DMS53 treated with DMSO at 0.1 percent for 48 hours (cell line): ENCODE data around the gene PLCG2.
"Not testable (repeated sequence)": the region's sequence is repeated elsewhere in the genome, so short reads cannot be mapped to it uniquely, and the experiment has no call there.

Experiments used
- DNase-seq: peaks from one replicate; lab custom pipeline; 2025; ENCODE audit not compliant: unreplicated experiment; lab: John Stamatoyannopoulos, UW

The PLCG2 gene

GRCh38 chr16:81987706-81988105 lies 208.6 kb downstream of the PLCG2 start:
- no peak for DNase-seq

DNA sequence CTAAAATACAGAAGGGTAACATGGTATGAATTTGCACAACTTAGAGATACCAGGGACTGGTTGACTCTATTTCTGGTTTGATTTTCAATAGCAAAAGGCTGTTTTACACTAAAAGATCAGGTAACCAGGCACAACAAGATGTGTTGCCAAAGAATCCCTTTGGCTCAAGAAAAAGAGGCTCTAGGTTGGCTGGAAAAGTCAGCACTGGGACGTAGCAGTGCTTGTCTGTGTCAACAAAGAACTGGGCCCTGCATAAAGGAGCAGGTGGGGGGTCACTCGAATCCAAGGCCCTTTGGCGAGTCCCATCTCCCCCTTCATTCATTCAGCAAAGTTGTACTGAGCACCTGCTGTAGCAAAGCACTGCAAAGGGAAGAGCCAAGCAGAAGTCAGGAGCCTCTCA lies 213.8 kb downstream of the PLCG2 start:
- DNase-seq = no peak

GRCh38 chr16:81994485-81994884 lies 215.4 kb downstream of the PLCG2 start:
- no peak for DNase-seq

- no peak for DNase-seq
These were observed 216.6 kb downstream of the PLCG2 start for GRCh38 chr16:81995651-81996050.

DNA sequence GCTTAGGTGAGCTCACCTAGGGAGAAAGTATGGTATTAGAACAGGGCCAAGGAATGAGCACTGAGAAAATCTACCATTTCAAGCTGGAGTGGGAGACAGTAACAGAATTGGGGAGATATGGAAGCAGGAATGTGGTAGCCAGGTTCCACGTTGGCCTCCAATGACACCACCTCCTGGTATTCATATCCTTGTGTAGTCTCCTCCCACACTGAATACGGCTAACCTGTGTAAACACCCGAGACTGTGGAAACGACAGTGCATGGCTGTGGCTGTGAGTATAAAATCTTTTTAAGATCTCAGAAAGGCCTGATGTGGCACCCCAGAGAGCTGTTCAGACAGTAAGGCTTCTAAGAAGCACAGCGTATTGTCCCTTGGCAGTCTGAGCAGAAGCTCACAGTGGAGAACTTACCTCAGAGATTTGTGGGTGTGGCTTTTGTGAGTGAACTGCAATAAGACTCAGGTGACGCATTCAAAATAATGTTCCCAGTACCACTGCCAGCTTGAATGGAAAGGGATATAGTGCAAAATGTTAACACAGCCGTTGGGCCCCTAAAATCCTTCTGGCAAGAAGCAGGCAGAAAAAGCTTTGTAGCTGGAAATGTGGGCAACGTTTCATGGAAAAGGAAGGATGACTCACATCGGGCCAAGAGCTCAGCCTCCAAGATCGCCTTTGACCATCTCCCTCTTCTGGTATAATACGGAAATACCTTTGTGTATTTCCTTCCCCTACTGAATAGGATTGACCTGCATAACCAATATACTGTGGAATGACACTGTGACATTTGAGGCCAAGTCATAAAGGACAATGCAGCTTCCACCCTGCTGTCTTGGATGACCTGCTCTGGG lies 217.8 kb downstream of the PLCG2 start:
- DNase-seq = peak; percentile 1

DNA sequence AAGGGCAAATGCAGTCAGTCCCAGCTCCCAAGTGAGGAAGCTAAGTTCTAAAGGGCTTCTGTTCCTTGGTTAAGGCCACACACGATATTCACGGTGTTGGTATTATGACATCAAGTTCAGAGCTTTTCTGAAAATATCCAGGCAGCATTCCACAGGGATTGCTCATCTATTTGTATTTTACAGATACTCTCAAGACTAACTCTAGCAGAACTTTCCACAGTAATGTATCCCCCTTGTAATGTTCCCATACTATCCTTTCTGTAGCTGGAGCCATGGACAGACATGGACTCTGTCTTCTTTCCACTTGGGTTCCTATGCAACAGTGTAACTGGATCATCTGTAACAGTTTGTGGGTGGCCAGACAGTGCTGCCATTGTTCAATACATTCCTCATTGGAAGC lies 218.6 kb downstream of the PLCG2 start:
- peak; percentile 4 for DNase-seq

DNA sequence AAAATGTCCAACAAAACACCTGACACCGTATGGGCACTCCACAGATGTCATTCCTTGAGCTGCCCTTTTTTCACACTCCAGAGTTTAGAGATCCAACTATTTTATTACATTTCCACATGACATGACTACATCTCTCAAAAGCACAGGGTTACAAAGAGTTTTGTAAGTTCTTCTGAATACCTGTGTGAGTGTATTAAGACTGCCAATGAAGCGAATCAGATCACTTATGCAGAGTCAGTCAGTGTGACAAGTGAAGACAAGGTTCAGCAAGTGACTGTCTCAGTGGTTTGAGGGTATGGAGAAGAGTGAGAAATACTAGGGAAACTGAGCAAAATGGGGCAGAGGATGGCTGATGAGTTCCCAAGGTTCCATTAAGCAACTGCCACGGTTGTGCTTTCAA lies 223.7 kb downstream of the PLCG2 start:
- no peak for DNase-seq

DNA sequence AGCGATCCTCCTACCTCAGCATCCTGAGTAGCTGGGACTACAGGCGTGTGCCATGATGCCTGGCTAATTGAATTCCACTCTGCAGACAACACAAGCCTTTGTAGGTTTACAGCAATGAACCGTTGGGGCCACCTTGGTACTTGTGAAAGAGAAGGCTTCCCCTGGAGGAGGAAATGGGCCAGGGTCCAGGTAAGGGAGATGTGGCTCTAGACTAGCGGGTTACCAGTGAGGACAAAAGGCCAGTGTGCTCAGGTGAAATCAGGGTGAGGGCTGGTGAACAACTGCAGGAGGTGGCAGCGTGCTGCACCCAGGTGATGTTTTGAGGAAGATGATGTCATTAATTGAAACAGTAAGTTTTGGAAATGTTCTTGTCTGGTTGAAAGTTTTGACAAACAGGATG lies 225.5 kb downstream of the PLCG2 start:
- DNase-seq = no peak

GRCh38 chr16:82005027-82005830 lies 226.1 kb downstream of the PLCG2 start:
- no peak for DNase-seq

DNA sequence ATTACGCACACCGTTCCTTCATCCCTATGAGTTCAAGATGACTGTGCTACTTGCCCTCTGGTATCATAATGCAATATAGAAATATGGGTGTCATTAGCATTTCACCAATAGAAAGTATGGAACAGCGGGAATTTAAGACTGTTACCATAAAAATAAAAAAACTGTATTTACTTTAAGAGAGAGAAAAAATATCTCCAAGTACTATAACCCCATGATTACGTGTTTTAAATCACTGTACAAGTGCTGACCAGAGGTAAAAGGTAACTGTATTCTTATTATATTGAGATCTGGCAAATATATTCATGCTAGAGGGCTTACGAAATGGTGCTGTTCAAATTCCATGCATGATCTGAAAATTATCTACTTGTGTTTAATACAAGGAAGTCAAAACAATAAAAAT lies 226.9 kb downstream of the PLCG2 start:
- DNase-seq = no peak

DNA sequence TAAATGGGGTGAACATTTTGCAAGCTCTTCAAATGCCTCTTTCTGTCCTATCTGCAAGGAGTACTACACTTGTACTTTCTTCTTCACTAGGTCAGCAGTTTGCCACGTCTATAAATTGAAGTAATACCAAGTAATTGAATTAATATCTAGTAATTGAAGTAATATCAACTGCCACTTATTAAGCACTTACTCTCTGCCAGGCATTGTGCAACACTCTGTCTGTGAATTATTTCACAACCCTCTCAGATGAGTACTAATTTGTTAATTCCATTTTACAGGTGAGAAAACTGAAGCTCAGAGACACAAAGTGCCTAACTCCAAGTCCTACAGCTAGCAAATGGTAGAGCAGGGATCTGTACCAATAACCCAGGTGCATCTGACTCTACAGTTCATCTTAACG lies 228.1 kb downstream of the PLCG2 start:
- no peak for DNase-seq

- no peak for DNase-seq
These were observed 230.0 kb downstream of the PLCG2 start for GRCh38 chr16:82008957-82009592.

GRCh38 chr16:82009789-82010188 lies 230.7 kb downstream of the PLCG2 start:
- not testable (repeated sequence) for DNase-seq

- no peak for DNase-seq
These were observed 231.6 kb downstream of the PLCG2 start for GRCh38 chr16:82010649-82011048.

- DNase-seq = peak; percentile 72
These were observed 232.1 kb downstream of the PLCG2 start, which contains the start of gene SDR42E1 for GRCh38 chr16:82011199-82011641. Gene SDR42E1, minus strand, starts transcription at chr16:82011470. Its CDS starts 10,612 bp downstream, at chr16:82000858.
